Memory B cell (primary cell): ENCODE data around the gene BST1.
"Not testable (repeated sequence)": the region's sequence is repeated elsewhere in the genome, so short reads cannot be mapped to it uniquely, and the experiment has no call there.

Experiments
- ATAC-seq: fragments of 150-1000 bp; cut with Tn5 transposase; 2 replicates; pipeline ENCODE4 v1.10.0; 2021; ENCODE audit warnings: low read depth, mild to moderate bottlenecking, moderate library complexity
- DNase-seq, 2 donors: peaks; one replicate each; pipeline ENCODE4 v3.0.0; 2022; ENCODE audit warnings: low spot score in 2 of 2
- H3K27ac Mint-ChIP-seq: one replicate; pipeline ENCODE4 v1.8.0; 2022; ENCODE audit warnings: mild to moderate bottlenecking, moderate library complexity, mixed read lengths
- H3K27me3 Mint-ChIP-seq: one replicate; pipeline ENCODE4 v1.8.0; 2022; ENCODE audit warnings: mixed read lengths
- H3K36me3 Mint-ChIP-seq: one replicate; pipeline ENCODE4 v1.8.0; 2022; ENCODE audit warnings: mild to moderate bottlenecking, mixed read lengths
- H3K4me1 Mint-ChIP-seq: one replicate; pipeline ENCODE4 v1.8.0; 2022; ENCODE audit warnings: mixed read lengths
- H3K4me3 Mint-ChIP-seq: one replicate; pipeline ENCODE4 v1.8.0; 2022; ENCODE audit warnings: mild to moderate bottlenecking, moderate library complexity, mixed read lengths
- H3K9me3 Mint-ChIP-seq: one replicate; pipeline ENCODE4 v1.8.0; 2022; ENCODE audit warnings: mixed read lengths

The BST1 gene

DNA sequence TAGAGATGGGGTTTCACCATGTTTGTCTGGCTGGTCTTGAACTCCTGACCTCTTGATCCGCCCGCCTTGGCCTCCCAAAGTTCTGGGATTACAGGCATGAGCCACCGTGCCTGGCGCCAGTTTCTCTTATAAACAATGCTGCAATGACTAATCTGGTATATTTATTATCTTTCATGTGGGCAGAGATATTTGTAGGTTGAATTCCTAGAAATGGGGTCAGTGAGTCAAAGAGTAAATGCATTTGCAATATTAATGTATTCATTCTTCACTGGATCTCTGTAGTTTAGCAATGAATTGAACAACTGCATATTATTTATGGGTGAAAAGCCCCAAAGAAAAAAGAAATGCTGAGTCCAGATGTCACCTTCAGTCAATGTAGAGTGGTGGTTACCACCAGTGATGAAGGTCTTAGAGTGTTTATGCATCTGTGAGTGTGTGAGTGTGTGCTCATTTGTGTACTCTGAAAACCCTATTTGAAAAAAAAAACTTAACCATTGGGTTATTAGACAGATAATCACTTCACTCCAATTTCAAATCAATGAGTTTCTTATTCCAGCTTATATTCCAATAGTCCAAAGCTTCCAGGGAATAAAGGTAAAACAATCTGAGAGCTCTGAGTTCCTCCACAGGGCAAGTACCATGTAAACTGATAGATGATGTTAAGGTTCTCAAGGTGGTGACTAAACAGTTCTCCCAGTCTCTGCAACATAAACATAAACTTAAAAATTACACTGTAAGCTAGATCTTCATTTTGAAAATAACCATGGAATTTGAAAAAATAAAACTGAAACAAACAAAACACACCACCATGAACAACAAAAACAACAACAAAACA is 52.7 kb downstream of the BST1 start:
- H3K27ac Mint-ChIP-seq: no peak overlapping the region
- no peak for DNase-seq
- peaks cover 6% of the 10 kb centered on the region for H3K27me3 Mint-ChIP-seq
- ATAC-seq: no peak
- H3K36me3 Mint-ChIP-seq: peaks cover 2% of the 10 kb centered on the region
- H3K4me3 Mint-ChIP-seq: peak overlapping the region; percentile 56
- peaks cover 15% of the 10 kb centered on the region for H3K4me1 Mint-ChIP-seq
- peaks cover 5% of the 10 kb centered on the region for H3K9me3 Mint-ChIP-seq

DNA sequence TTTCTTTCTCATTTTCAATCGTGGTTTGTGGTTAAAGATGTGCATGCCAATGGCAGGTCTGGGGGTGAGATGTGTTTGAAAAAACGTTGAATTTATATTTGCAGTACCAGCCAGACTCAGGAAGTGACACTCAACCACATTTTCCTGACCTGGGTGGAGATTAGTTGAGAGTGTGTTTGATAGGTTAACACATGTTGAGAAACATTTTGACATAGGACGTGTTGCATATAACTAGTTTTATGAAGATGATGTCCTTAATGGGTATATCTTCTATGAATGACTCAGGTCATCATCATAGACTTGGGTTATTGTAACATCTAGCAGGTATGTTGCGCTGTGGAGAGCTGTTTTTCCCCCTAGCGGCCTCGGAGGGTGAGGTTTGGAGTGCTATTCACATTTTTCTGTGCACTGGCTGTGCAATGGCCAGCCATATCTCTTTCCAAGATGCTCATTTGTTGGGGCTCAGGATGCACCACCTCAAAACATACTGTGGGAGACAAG is 53.5 kb downstream of the BST1 start:
- Mint-ChIP-seq H3K4me3 (peak overlapping the region; percentile 56), H3K27ac (no peak overlapping the region), H3K27me3 (peaks cover 6% of the 10 kb centered on the region), H3K4me1 (peaks cover 15% of the 10 kb centered on the region), H3K9me3 (peaks cover 2% of the 10 kb centered on the region), H3K36me3 (peaks cover 2% of the 10 kb centered on the region)
- peak; percentile 14 to 18 for DNase-seq
- peak; percentile 92 for ATAC-seq

DNA sequence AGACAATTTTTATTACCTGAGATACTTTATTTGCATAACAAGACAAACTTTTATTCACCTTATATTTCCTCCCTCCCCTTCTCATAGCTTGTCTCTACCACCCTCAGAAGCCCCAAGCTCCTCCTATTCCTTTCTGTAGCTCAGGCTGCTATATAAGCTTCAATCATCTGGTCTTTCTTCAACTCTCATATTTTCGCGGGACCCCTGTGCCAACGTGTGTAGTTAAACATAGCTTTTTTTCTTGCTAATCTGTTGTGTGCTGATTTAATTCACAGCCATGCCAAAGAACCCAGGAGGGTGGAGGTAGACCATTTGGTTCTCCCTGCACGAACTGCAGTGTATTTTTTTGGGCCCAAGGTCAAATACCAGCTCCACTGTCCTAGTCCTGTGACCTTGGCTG is 54.2 kb downstream of the BST1 start:
- Mint-ChIP-seq H3K27ac (peak overlapping the region; percentile 21), H3K4me1 (peaks cover 15% of the 10 kb centered on the region), H3K36me3 (peaks cover 2% of the 10 kb centered on the region), H3K9me3 (peaks cover 2% of the 10 kb centered on the region), H3K4me3 (no peak overlapping the region), H3K27me3 (peaks cover 6% of the 10 kb centered on the region)
- no peak for ATAC-seq
- DNase-seq: no peak

DNA sequence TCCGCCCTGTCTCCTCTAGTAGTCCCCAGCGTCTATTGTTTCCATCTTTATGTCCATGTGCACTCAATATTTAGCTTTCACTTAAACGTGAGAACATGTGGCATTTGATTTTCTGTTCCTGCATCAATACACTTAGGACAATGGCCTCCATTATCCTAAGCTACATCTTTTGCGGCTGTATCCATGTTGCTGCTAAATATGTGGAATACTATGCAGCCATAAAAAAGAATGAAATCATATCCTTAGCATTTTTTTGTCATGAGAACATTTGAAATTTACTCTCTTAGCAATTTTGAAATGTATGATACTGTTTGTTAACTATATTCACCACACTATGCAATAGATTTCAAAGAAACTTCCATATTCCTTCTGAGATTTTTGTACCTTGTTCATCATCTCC is 55.4 kb downstream of the BST1 start:
- H3K4me3 Mint-ChIP-seq: no peak overlapping the region
- DNase-seq (no peak), ATAC-seq (no peak)
- H3K36me3 Mint-ChIP-seq: peaks cover 2% of the 10 kb centered on the region
- peaks cover 15% of the 10 kb centered on the region for H3K4me1 Mint-ChIP-seq
- H3K27ac Mint-ChIP-seq: no peak overlapping the region
- peaks cover 6% of the 10 kb centered on the region for H3K27me3 Mint-ChIP-seq
- peaks cover 2% of the 10 kb centered on the region for H3K9me3 Mint-ChIP-seq

DNA sequence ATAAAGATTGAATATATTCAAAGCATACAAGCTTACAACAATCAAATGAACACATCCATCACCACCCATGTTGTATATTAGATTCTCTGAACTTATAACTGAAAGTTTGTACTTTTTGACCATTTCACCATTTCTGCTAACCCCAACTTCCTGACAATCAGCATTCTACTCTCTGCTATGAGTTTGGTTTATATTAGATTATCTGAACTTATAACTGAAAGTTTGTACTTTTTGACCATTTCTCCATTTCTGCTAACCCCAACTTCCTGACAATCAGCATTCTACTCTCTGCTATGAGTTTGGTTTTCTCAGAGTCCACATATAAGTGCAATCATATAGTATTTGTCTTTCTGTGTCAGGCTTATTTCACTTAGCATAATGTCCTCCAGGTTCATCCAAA is 59.6 kb downstream of the BST1 start:
- ATAC-seq, H3K27ac Mint-ChIP-seq, H3K9me3 Mint-ChIP-seq, H3K4me3 Mint-ChIP-seq, DNase-seq, H3K27me3 Mint-ChIP-seq, H3K36me3 Mint-ChIP-seq, H3K4me1 Mint-ChIP-seq: not testable (repeated sequence)

DNA sequence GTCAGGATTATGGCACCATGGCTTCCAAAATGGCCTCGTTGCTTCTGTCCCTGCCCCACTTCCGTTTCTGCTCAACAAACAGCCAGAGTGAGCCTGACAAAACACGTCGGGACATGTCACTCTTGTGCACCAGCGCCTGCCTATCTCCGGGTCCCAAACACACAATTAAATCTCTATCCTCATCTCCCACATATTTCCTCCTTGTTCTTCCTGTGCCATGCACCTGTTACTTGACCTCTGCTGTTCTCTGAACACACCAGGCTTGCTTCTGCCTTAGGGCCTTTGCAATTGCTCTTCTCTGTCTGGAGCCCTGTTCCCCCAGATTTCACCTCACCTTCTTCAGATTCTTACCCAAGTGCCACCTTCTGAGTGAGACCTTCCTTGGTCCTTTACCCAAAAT is 62.5 kb downstream of the BST1 start:
- peaks cover 7% of the 10 kb centered on the region for H3K4me1 Mint-ChIP-seq
- no peak overlapping the region for H3K4me3 Mint-ChIP-seq
- H3K27me3 Mint-ChIP-seq: peaks cover 5% of the 10 kb centered on the region
- DNase-seq (no peak), ATAC-seq (no peak)
- no peak overlapping the region for H3K27ac Mint-ChIP-seq
- H3K36me3 Mint-ChIP-seq: no peaks in the 10 kb centered on the region
- H3K9me3 Mint-ChIP-seq: no peaks in the 10 kb centered on the region

DNA sequence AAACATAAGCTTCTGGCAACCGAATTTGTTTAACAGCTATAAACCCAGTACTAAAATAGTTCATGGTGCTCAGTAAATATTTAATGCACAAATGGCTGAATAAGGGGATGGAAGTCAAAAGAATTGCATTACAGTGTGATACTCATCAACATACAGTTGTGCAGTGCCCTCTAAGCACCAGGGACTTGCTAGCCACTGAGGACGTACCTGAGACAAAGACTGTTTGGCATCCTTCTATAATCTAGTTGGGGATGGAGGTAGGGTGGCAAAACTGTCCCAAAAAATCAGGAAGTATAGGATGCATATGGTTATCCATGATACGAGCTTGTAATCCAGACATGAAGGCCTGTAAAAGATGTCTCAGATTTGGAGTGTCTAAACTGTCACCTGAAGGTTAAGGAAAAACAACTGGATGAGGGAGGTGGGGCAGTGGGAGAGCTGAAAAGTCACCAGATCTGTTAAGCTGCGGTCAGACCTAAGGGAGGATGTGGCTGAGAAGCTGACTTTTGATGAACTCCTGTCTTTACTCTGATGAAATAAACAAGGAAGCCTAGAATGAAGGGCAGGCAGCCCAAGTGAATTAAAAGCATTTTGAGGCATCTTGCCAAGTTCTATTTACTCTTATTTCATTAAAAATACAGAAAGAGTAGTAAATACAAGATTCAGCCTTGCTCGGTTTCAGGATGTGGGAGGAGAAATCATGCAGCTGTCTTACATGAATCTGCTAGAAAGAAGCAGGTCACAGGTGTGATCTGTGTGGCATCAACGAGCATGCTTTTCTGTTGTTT is 63.2 kb downstream of the BST1 start:
- Mint-ChIP-seq H3K27ac (no peak overlapping the region), H3K4me3 (no peak overlapping the region), H3K4me1 (peaks cover 7% of the 10 kb centered on the region), H3K9me3 (no peaks in the 10 kb centered on the region), H3K27me3 (peaks cover 7% of the 10 kb centered on the region), H3K36me3 (no peaks in the 10 kb centered on the region)
- no peak for ATAC-seq
- DNase-seq: no peak

DNA sequence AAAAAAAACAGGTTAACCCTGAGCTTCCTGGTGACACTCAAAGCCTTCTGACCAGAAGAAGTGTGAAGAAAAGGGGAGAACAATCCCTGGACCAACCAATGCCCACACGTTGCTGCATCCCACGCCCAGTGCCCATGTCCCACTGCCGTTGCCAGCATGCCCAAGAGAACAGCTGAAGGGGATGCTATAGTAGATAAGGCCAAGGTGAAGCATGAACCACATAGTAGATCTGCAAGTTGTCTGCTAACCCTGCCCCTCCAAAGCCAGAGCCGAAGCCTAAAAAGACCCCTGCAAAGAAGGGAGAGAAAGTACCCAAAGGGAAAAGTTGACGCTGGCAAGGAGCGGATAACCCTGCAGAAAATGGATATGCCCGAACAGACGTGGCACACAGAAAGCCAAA is 64.0 kb downstream of the BST1 start:
- H3K4me1 Mint-ChIP-seq: peaks cover 7% of the 10 kb centered on the region
- peaks cover 7% of the 10 kb centered on the region for H3K27me3 Mint-ChIP-seq
- H3K4me3 Mint-ChIP-seq: no peak overlapping the region
- H3K9me3 Mint-ChIP-seq: no peaks in the 10 kb centered on the region
- no peak for ATAC-seq
- H3K27ac Mint-ChIP-seq: no peak overlapping the region
- no peaks in the 10 kb centered on the region for H3K36me3 Mint-ChIP-seq
- DNase-seq: no peak

DNA sequence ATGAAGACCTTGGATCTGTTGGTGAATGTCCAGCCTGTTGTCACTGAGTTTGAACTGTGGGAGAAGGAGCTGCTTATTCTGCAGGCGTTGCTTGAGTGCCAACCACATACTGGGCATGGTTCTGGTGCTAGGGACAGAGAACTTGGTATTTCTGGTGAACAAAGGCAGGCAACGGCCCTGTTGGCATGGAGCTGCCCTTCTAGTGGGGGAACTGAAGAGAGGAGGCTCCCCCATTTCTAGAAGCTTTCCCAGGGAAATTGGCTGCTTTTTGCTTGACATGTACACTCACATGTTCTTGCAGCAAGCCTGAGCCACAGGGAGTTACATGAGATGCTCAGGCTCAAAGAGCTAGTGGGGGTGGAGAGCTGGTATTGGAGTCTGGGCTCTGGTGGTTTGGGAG is 66.3 kb downstream of the BST1 start:
- Mint-ChIP-seq H3K27ac (no peak overlapping the region), H3K4me3 (no peak overlapping the region), H3K4me1 (peaks cover 7% of the 10 kb centered on the region)

DNA sequence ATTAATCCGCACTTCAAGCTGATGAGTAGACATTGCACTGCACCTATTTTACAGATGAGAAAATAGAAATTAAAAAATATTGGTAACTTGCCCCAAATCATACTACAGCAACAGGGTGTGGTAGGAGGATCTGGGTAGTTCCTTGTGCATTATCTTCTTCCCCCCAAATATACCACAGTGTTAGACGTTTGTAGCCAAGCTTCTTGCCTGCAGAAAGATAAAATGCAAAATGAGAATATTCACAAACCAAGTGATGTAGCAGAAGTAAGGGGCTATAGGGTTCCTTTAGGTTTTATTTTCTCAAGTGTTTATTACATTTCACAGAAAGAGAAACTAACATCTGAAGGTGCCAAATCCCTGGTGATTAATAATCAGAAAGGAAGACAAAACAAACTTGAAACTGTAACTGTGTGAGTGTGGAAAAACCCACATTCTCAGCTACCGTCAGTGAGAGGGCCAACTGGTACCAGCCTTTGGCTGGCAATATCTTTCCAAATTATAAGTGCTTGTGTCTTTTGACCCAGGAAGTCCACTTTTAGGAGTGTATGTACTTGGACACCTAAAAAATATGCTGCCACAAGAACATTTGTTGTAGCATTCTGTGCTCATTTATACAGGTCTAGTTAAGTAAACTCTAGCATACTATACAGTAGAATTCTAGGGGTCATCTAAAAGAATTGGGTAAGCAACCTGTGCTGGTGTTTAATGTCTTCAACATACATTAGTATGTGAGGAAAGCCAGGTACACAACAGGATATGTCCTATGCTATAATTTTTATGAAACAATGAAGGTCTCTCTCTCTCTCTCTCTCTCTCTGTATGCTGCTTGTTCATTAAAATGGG is 68.6 kb downstream of the BST1 start:
- Mint-ChIP-seq H3K4me1 (no peaks in the 10 kb centered on the region), H3K36me3 (no peaks in the 10 kb centered on the region), H3K9me3 (no peaks in the 10 kb centered on the region), H3K4me3 (no peak overlapping the region), H3K27ac (no peak overlapping the region), H3K27me3 (peaks cover 22% of the 10 kb centered on the region)
- peak; percentile 29 for ATAC-seq
- no peak for DNase-seq

More for the DNA sequence above, 66.3 kb downstream of the BST1 start:
- DNase-seq (no peak), ATAC-seq (no peak)
- no peaks in the 10 kb centered on the region for H3K9me3 Mint-ChIP-seq
- H3K27me3 Mint-ChIP-seq: peaks cover 16% of the 10 kb centered on the region
- no peaks in the 10 kb centered on the region for H3K36me3 Mint-ChIP-seq

DNA sequence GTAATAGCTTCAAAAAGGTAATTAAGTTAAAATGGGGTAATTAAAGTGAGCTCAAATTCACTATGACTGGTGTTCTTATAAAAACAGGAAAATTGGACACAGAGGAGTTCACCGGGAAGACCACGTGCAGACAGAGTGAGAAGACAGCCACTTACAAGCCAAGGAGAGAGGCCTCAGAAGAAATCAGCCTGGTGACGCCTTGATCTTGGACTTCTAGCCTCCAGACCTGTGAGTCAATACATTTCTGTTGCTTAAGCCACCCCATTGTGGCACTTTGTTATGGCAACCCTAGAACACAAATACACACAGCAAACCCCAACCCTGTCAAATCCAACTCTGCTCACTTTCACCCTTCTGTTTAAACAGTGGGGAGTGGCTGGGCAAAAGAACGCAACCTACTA is 71.2 kb downstream of the BST1 start:
- Mint-ChIP-seq H3K27ac (no peak overlapping the region), H3K36me3 (no peaks in the 10 kb centered on the region), H3K4me1 (peaks cover 16% of the 10 kb centered on the region), H3K9me3 (no peaks in the 10 kb centered on the region), H3K4me3 (no peak overlapping the region), H3K27me3 (peaks cover 24% of the 10 kb centered on the region)
- no peak for DNase-seq
- no peak for ATAC-seq

DNA sequence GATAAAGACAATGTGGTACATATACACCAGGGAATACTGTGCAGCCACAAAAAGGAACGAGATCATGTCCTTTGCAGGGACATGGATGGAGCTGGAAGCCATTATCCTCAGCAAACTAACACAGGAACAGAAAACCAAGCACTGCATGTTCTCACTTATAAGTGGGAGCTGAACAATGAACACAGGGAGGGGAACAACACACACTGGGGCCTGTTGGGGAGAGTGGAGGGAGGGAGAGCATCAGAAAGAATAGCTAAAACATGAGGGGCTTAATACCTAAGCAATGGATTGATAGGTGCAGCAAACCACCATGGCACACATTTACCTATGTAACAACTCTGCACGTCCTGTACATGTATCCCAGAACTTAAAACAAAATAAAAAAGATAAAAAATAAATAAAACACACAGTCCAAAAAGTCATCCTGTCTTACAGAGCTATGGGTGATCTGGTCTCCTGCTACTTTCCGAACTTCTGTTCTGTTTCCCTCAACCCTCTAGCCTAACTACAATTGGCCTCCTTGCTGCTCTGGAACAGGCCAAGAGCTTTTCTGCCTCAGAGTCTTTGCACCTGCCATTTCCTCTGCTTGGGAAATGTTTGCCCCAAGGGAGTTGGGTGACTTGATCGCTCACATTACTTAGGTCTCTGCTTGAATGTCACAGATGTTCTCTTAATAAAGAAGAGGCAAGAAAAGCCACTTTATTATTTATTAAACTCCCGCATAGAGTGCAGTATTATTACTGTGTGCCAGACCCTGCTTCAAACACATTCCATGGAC is 74.2 kb downstream of the BST1 start:
- H3K36me3 Mint-ChIP-seq: no peaks in the 10 kb centered on the region
- DNase-seq: no peak
- H3K27me3 Mint-ChIP-seq: peaks cover 24% of the 10 kb centered on the region
- H3K27ac Mint-ChIP-seq: no peak overlapping the region
- H3K4me1 Mint-ChIP-seq: peaks cover 28% of the 10 kb centered on the region
- peak; percentile 11 for ATAC-seq
- peak overlapping the region; percentile 87 for H3K4me3 Mint-ChIP-seq
- H3K9me3 Mint-ChIP-seq: no peaks in the 10 kb centered on the region

DNA sequence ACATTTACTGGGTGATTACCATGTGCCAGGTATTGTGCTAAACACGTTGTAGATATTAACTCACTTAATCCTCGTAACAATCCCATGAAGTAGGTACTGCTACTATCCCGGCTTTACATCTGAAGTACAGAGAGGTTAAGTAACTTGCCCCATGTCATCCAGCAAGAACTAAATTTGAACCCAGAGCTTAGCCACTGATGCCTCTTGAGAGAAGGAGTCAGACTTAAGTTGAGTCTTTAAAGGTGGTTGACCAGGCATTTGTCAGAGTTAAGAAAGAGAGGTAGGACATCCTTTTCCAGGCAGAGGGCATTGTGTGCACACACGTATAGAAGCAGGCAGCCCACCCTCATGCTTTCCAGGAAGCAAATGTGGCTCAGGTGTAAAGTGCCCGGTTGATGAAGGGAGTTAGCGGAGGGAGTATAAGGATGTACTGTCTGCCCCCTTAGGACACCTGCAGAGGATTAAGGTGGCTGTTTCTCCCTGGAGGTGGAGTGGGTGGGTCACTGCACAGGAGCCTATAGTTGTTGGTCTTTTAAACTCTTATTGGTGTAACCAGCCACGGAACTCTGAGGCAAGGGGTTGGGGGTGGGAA is 74.9 kb downstream of the BST1 start:
- H3K4me1 Mint-ChIP-seq: peaks cover 31% of the 10 kb centered on the region

More for the DNA sequence above, 74.9 kb downstream of the BST1 start:
- no peak for ATAC-seq
- no peaks in the 10 kb centered on the region for H3K36me3 Mint-ChIP-seq
- H3K4me3 Mint-ChIP-seq: peak overlapping the region; percentile 87
- no peaks in the 10 kb centered on the region for H3K9me3 Mint-ChIP-seq
- peaks cover 19% of the 10 kb centered on the region for H3K27me3 Mint-ChIP-seq
- no peak for DNase-seq
- no peak overlapping the region for H3K27ac Mint-ChIP-seq
